K562 (cell line): ENCODE results near the gene BLID. TPM values are rescaled to one million over a fixed set of nuclear protein-coding genes. Genes with fewer than 3 reads are reported as not detected.

Experiments
- ATAC-seq: fragments of 200-7000 bp; cut with Tn5 transposase; 3 replicates; pipeline ENCODE4 v1.9.1; 2020; ENCODE audit warnings: moderate library complexity
- BruUV-seq: library from RNA; stranded (reverse); fragments of 400-500 nt; replicated peaks from 2 replicates; lab custom pipeline; 2021; lab: Mats Ljungman, UMichigan
- CTCF ChIA-PET: fragments of 300-600 bp; formaldehyde crosslinking; extraction: SDS; loops from one replicate; lab custom pipeline; 2021; ENCODE audit warnings: low intra/inter-chr PET ratio; lab: Yijun Ruan, JAX
- POLR2A ChIA-PET: fragments of 300-600, 350-650 bp; sonication (Branson Sonifier 250); formaldehyde crosslinking; extraction: SDS; loops from one replicate; lab custom pipeline; 2021; ENCODE audit warnings: antibody characterized with exemption, inconsistent platforms; lab: Yijun Ruan, JAX
- DNase-seq, 4 experiments: peaks; one replicate each; pipeline versions ENCODE4 v3.0.0 to v3.0.0-alpha.2; 2011 to 2018; ENCODE audit warnings: low spot score in 3 of 4, mixed read lengths in 3 of 4; ENCODE audit errors: extremely low read depth in 1 of 4
- FAIRE-seq: peaks from 2 replicates; lab custom pipeline; 2011; peaks lifted over from hg19 to GRCh38; lab: Jason Lieb, UNC
- H2AFZ ChIP-seq: 2 replicates; pipeline ENCODE4 v1.6.0; 2011; ENCODE audit warnings: low read depth, low read length, control low read depth, inconsistent platforms
- H3K27ac ChIP-seq: fragments of 200-600 bp; 3 replicates; pipeline ENCODE4 v1.8.0; 2011; ENCODE audit warnings: low read depth, mild to moderate bottlenecking, control low read depth, inconsistent platforms, low read length, moderate library complexity, mixed read lengths; ENCODE audit errors: extremely low read depth
- H3K27me3 ChIP-seq, 2 experiments: fragments of 300-600 bp in 1 of 2; 2 replicates in 1 of 2; 3 replicates in 1 of 2; pipeline versions ENCODE4 v1.6.0 to v1.8.0; 2011; ENCODE audit warnings: inconsistent platforms in 2 of 2, low read length in 2 of 2, mild to moderate bottlenecking in 1 of 2, mixed read lengths in 1 of 2, moderate library complexity in 1 of 2; ENCODE audit not compliant: control insufficient read depth in 2 of 2, insufficient read depth in 2 of 2
- H3K36me3 ChIP-seq: fragments of 300-600 bp; 3 replicates; pipeline ENCODE4 v1.8.0; 2011; ENCODE audit warnings: mild to moderate bottlenecking, low read length, inconsistent platforms; ENCODE audit not compliant: control insufficient read depth, insufficient read depth
- H3K4me1 ChIP-seq, 2 experiments: fragments of 200-600 bp in 1 of 2; replicated peaks in 1 of 2; 2 replicates in 1 of 2; 3 replicates in 1 of 2; pipeline versions ENCODE4 v1.5.1 to v1.8.0; 2011; ENCODE audit warnings: inconsistent platforms in 2 of 2, low read length in 2 of 2, mild to moderate bottlenecking in 1 of 2, mixed read lengths in 1 of 2, moderate library complexity in 1 of 2; ENCODE audit not compliant: control insufficient read depth in 2 of 2, insufficient read depth in 2 of 2
- H3K4me2 ChIP-seq: 2 replicates; pipeline ENCODE4 v1.6.1; 2011; ENCODE audit warnings: low read length, control low read depth, inconsistent platforms, mixed read lengths; ENCODE audit not compliant: insufficient read depth
- H3K4me3 ChIP-seq: fragments of 200-600 bp; sonication (generic), shearing (Covaris generic); 2 replicates; pipeline ENCODE4 v1.5.1; 2016; ENCODE audit warnings: control low read depth, inconsistent platforms
- H3K79me2 ChIP-seq: fragments of 200-600 bp; 3 replicates; pipeline ENCODE4 v1.8.0; 2011; ENCODE audit warnings: low read length, inconsistent platforms; ENCODE audit not compliant: control insufficient read depth, insufficient read depth
- H3K9ac ChIP-seq, 2 experiments: 2 replicates each; pipeline versions ENCODE4 v1.6.0 to v1.6.1; 2011; ENCODE audit warnings: low read depth in 2 of 2, low read length in 2 of 2, control low read depth in 1 of 2, inconsistent platforms in 1 of 2, mild to moderate bottlenecking in 1 of 2, mixed read lengths in 1 of 2; ENCODE audit not compliant: insufficient read depth in 1 of 2
- H3K9me1 ChIP-seq: one replicate; pipeline ENCODE4 v1.6.0; 2011; ENCODE audit warnings: inconsistent platforms, mild to moderate bottlenecking, low read length, moderate library complexity; ENCODE audit not compliant: control insufficient read depth, insufficient read depth
- H3K9me3 ChIP-seq: replicated peaks from 2 replicates; pipeline ENCODE4 v1.5.1; 2011; ENCODE audit warnings: low read depth, low read length, inconsistent platforms; ENCODE audit not compliant: control insufficient read depth, insufficient read depth
- H4K20me1 ChIP-seq: replicated peaks from 2 replicates; pipeline ENCODE4 v1.6.1; 2011; ENCODE audit warnings: low read length, inconsistent platforms, mixed read lengths; ENCODE audit not compliant: control insufficient read depth, insufficient read depth
- RHOXF2B ChIP-seq: fragments of 250-450 bp; sonication (Bioruptor Pico); conservative IDR thresholded peaks from 2 replicates; pipeline ENCODE4 v1.5.1; 2021
- WHSC1 ChIP-seq: IDR thresholded peaks from one replicate; pipeline ENCODE4 v1.6.1; 2012; ENCODE audit warnings: low read length, control low read depth, inconsistent platforms
- ZC3H4 ChIP-seq: sonication (generic); formaldehyde crosslinking; IDR thresholded peaks from 2 replicates; pipeline ENCODE4 v1.9.0; 2021; ENCODE audit warnings: missing genetic modification reagents, borderline replicate concordance
- WGBS: fragments of 100-300 bp; shearing (Covaris generic); methylation state at CpG from one replicate; pipeline ENCODE4 v1.1.6; 2016; ENCODE audit warnings: low coverage, mixed read lengths; ENCODE audit not compliant: insufficient coverage; ENCODE audit errors: missing lambda C conversion rate; 5-methylcytosine and 5-hydroxymethylcytosine counted together
- in situ Hi-C: fragments of 300-500 bp; cut with MboI; formaldehyde crosslinking; loops from 4 replicates; pipeline ENCODE4 v1.15.0; 2018; ENCODE audit warnings: inconsistent platforms, mixed read lengths
- intact Hi-C: fragments of 100-400 bp; cut with micrococcal nuclease; formaldehyde crosslinking; loops from 2 replicates; pipeline ENCODE4 v1.14.2; 2022
- polyA plus RNA-seq, 8 experiments: library from polyadenylated mRNA; depleted of rRNA in 4 of 8; stranded (reverse) in 5 of 8; unstranded in 3 of 8; fragments of >200 nt; fragmentation: Nextera tagmentation in 2 of 8; fragmentation: Illumina TruSeq in 1 of 8; extraction: Ambion mirVana in 2 of 8; extraction: Trizol in 1 of 8; gene quantifications; 2 replicates each; pipeline versions ENCODE4 v1.2.1 to v1.2.3, GENCODE V29; 2011 to 2014; ENCODE audit warnings: inconsistent platforms in 1 of 8, missing spikeins in 1 of 8
- total RNA-seq, 7 experiments: library from RNA; depleted of rRNA in 6 of 7; stranded (reverse); fragments of >200 nt in 6 of 7; fragmentation: Illumina TruSeq in 2 of 7; extraction: Trizol in 2 of 7; gene quantifications; 2 replicates each; pipeline versions ENCODE4 v1.2.1 to v1.2.3, GENCODE V29; 2011 to 2021; ENCODE audit warnings: low replicate concordance in 1 of 7
- TF ChIP-seq, protein P1 (sequence below), 2 experiments: fragments of 450-650 bp; IDR thresholded peaks; 2 replicates each; pipeline ENCODE4 v1.6.1; 2016; ENCODE audit warnings: mild to moderate bottlenecking in 2 of 2, borderline replicate concordance in 1 of 2, low read depth in 1 of 2, moderate library complexity in 1 of 2
- TF ChIP-seq, protein P2 (sequence below): IDR thresholded peaks from 2 replicates; pipeline ENCODE4 v1.6.1; 2011; ENCODE audit warnings: borderline replicate concordance, low read depth, mild to moderate bottlenecking, moderate library complexity, low read length; ENCODE audit not compliant: insufficient read depth, poor library complexity, severe bottlenecking

BLID gene
- total and polyA plus RNA-seq, 9 of the 15 experiments (the other 6 are each of a cell fraction or from before 2014, with no cell fraction given): not detected

DNA sequence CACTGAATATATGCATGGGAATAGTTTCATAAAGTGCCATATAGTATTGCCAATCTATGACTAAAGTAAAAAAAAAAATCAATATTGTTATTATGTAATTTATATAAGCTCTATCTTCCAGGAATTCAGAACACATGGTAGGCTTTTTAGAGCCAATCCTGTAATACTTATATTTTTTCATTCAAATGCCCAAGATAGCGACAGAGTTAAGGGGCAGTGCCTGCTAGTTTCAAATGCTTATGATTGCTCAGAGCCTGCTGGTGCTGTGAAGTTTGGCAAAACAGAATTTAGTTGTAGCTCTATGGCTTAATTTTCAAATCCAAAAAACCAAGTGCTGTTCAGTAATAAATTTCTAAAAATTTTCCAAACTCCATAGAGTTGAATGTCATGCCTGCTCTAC is 39.0 kb upstream of the BLID start:
- H3K79me2 ChIP-seq: no peaks in the 10 kb centered on the region
- no TSS peak for BruUV-seq

DNA sequence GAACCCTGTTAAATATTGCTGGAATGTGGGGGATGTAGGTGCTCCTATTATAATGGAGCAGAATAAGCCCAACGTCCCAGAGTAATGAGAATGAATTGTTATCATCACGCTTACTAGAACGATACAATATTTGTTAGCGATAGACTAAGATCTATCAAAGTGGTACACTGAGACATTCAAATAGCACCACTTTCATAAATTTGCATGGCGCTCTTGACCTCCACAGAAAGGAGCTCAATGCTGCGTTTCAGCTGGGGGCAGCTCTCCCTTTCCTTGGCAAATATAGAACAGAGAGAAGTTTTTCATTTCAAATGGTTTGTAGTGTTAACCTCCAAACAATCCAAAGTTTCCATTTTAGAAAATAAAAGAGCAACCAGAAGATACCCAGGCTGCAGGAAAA is 38.2 kb upstream of the BLID start:
- ChIA-PET POLR2A (interaction anchor here (0.7 kb wide), 1 partner anchor 166 kb away, joined by 3 read pairs; no protein-coding TSS in a partner anchor), CTCF (no interaction called here)
- no peak for DNase-seq
- intact Hi-C loops: no loop called here
- FAIRE-seq: no peak
- ATAC-seq: no peak
- Histone ChIP-seq H3K9me1 (no peaks in the 10 kb centered on the region), H3K9me3 (no peaks in the 10 kb centered on the region), H3K4me2 (no peak overlapping the region), H3K79me2 (no peaks in the 10 kb centered on the region), H3K27ac (no peak overlapping the region), H3K36me3 (no peaks in the 10 kb centered on the region), H2AFZ (no peak overlapping the region), H3K9ac (no peak overlapping the region), H3K27me3 (no peaks in the 10 kb centered on the region), H3K4me1 (no peaks in the 10 kb centered on the region), H3K4me3 (no peak overlapping the region), H4K20me1 (no peaks in the 10 kb centered on the region)
- BruUV-seq: no TSS peak
- WGBS: 2% methylated on average over 6 of the region's 6 CpGs
- in situ Hi-C loops: no loop called here
- TF ChIP-seq, protein P1, sequence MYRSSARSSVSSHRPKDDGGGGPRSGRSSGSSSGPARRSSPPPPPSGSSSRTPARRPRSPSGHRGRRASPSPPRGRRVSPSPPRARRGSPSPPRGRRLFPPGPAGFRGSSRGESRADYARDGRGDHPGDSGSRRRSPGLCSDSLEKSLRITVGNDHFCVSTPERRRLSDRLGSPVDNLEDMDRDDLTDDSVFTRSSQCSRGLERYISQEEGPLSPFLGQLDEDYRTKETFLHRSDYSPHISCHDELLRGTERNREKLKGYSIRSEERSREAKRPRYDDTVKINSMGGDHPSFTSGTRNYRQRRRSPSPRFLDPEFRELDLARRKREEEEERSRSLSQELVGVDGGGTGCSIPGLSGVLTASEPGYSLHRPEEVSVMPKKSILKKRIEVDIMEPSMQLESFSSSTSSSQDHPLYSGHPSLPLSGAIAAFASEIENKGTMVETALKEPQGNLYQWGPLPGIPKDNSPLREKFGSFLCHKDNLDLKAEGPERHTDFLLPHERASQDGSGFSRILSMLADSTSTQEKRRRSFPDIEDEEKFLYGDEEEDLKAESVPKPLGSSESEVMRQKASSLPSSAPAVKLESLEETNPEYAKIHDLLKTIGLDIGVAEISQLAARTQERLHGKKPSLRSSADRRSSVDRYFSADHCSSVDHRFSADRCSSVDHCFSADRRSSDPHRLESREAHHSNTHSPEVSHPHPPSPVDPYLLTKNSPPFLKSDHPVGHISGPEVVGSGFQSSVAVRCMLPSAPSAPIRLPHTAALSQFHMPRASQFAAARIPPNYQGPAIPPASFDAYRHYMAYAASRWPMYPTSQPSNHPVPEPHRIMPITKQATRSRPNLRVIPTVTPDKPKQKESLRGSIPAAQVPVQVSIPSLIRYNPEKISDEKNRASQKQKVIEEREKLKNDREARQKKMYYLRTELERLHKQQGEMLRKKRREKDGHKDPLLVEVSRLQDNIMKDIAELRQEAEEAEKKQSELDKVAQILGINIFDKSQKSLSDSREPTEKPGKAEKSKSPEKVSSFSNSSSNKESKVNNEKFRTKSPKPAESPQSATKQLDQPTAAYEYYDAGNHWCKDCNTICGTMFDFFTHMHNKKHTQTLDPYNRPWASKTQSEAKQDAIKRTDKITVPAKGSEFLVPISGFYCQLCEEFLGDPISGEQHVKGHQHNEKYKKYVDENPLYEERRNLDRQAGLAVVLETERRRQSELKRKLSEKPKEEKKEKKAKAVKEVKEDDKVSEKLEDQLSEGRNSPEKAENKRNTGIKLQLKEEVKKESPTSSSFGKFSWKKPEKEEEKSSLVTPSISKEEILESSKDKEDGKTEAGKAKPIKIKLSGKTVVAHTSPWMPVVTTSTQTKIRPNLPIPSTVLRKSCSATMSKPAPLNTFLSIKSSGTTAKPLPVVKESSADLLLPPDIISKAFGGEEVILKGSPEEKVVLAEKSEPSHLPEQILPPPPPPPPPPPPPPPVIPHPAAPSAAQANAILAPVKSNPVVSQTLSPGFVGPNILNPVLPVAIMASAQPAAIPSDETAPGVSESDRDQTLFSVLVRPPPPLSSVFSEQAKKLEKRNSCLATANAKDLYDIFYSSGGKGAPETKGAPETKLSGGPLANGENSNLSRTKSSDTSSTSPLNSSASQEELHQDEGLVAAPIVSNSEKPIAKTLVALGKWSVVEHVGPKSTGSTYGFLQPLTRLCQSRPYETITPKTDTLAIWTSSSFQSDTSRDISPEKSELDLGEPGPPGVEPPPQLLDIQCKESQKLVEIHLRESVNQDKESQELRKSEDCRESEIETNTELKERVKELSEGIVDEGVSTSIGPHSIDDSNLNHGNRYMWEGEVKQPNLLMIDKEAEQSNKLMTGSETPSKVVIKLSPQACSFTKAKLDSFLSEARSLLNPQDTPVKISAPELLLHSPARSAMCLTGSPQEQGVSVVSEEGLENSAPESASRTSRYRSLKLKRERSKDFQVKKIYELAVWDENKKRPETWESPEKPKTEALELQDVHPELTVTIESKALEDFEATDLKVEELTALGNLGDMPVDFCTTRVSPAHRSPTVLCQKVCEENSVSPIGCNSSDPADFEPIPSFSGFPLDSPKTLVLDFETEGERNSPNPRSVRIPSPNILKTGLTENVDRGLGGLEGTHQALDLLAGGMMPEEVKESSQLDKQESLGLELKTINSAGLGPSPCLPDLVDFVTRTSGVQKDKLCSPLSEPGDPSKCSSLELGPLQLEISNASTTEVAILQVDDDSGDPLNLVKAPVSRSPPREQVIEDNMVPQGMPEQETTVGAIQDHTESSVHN (IDR thresholded peaks at IDR 0.05; ENCODE audit: borderline replicate concordance in 1 of 2, low read depth in 1 of 2): no peak
- TF ChIP-seq, protein P2, sequence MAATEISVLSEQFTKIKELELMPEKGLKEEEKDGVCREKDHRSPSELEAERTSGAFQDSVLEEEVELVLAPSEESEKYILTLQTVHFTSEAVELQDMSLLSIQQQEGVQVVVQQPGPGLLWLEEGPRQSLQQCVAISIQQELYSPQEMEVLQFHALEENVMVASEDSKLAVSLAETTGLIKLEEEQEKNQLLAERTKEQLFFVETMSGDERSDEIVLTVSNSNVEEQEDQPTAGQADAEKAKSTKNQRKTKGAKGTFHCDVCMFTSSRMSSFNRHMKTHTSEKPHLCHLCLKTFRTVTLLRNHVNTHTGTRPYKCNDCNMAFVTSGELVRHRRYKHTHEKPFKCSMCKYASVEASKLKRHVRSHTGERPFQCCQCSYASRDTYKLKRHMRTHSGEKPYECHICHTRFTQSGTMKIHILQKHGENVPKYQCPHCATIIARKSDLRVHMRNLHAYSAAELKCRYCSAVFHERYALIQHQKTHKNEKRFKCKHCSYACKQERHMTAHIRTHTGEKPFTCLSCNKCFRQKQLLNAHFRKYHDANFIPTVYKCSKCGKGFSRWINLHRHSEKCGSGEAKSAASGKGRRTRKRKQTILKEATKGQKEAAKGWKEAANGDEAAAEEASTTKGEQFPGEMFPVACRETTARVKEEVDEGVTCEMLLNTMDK: no peak
- TF ChIP-seq ZC3H4 (no peak), WHSC1 (no peak)

More for the DNA sequence above, 39.0 kb upstream of the BLID start:
- no peaks in the 10 kb centered on the region for H3K4me1 ChIP-seq
- H3K9me1 ChIP-seq: no peaks in the 10 kb centered on the region
- H3K27me3 ChIP-seq: no peaks in the 10 kb centered on the region
- no peaks in the 10 kb centered on the region for H3K36me3 ChIP-seq
- no peak overlapping the region for H2AFZ ChIP-seq
- no peak overlapping the region for H3K9ac ChIP-seq
- no peaks in the 10 kb centered on the region for H4K20me1 ChIP-seq
- 0% methylated on average over 1 of the region's 1 CpG for WGBS
- ChIA-PET POLR2A (no interaction called here), CTCF (no interaction called here)
- no peak for FAIRE-seq
- no peak overlapping the region for H3K27ac ChIP-seq
- no peak for ATAC-seq
- H3K9me3 ChIP-seq: no peaks in the 10 kb centered on the region
- DNase-seq: no peak
- intact Hi-C loops: no loop called here
- H3K4me2 ChIP-seq: no peak overlapping the region
- H3K4me3 ChIP-seq: no peak overlapping the region
- TF ChIP-seq RHOXF2B (CRISPR knock-in tag): no peak
- in situ Hi-C loops: no loop called here
